GM18520 (cell line): ENCODE results near the gene SMURF2.
"Not testable (repeated sequence)": the region's sequence is repeated elsewhere in the genome, so short reads cannot be mapped to it uniquely, and the experiment has no call there.

Experiments used
- ATAC-seq: cut with Tn5 transposase; IDR thresholded peaks from one replicate; pipeline ENCODE4 v1.9.1; 2021; ENCODE audit not compliant: unreplicated experiment

SMURF2 gene

GRCh38 chr17:64632606-64633005, 29.5 kb downstream of the SMURF2 start:
- no peak for ATAC-seq

- no peak for ATAC-seq
Observed at GRCh38 chr17:64632194-64632593, 29.9 kb downstream of the SMURF2 start.

- no peak for ATAC-seq
Observed at GRCh38 chr17:64630309-64631223, 31.5 kb downstream of the SMURF2 start.

- no peak for ATAC-seq
Observed at GRCh38 chr17:64628641-64629040, 33.5 kb downstream of the SMURF2 start.

- ATAC-seq, result no peak
Observed at GRCh38 chr17:64627797-64628196, 34.3 kb downstream of the SMURF2 start.

DNA sequence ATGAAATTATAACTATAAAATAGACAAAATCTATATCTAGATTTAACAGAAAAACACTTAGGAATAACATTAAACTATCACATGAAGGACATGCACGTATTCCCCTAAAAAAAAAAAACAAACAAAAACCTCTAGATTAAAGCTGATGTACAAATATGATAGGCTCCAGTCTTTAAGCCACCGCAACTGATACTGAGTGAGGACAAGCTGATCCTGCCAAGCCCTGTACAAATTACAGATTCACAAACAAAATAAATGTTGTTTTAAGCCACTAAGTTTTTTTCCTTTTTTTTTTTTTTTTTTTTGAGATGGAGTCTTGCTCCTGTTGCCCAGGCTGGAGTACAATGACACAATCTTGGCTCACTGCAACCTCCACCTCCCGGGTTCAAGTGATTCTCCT, 35.3 kb downstream of the SMURF2 start:
- no peak for ATAC-seq

DNA sequence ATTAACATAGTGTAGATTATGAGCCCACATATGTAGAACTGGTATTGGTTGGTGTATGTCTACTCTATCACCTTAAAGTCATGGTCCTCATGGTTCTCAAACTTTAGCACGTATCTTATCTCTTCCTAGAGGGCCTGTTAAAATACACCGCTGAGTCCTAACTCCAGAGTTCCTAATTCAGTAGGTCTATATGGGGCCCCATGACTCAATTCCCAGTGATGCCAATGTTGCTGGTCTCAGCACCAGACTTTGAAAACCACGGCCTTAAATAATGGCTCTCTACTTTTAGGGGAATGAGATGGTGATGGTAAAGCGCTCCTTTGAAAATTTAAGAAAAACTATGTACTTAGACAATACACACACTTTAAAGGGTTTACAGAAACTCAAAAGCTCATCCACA, 36.6 kb downstream of the SMURF2 start:
- ATAC-seq, result no peak

DNA sequence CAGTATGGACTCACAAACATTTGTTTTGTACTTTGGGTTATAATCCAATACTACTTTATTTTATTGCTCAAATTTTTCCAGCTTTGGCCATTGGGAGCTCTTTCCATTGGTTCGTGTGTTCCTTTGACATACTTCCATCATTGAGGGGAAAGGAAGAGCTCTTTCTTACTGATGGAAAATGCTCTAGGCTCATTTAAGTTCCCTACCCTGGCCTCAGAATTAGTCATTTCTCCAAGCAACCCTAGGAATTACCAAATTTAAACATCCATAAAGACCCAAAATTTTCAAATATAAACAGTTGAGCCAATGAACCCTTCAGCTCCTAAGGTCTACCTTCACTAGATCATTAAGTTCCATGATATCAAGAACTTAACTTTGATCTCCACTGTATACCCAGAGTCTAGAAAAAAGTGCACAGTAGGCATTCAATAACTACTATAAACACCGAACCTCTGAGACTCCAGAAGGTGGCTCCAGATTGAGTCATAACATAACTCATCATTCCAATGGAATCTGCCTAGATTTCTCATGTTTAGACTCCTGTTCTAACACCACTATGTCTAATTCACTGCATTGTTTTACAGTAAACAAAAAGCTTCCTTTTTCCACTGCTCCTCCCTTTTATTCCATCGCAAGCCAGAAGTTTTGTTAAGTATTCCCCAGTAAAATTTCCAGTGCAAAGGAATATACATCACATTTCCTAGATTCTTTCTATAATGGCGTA, 39.0 kb downstream of the SMURF2 start:
- ATAC-seq, result no peak

DNA sequence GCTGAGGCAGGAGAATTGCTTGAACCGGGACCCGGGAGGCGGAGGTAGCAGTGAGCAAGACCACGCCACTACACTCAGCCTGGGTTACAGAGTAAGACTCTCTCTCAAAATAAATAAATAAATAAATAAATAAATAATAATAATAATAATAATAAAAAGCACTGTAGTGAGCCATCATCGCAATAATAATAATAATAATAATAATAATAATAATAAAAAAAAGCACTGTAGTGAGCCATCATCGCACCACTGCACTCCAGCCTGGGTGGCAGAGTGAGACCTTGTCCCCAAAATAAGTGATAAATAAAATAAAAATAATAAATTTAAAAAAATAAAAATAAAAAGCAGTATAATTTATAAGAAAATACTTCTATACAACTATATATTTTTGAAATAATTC, 40.3 kb downstream of the SMURF2 start:
- ATAC-seq, result no peak

- ATAC-seq, result no peak
Observed at GRCh38 chr17:64618848-64619247, 43.3 kb downstream of the SMURF2 start.

GRCh38 chr17:64617125-64617780, 44.9 kb downstream of the SMURF2 start:
- ATAC-seq, result no peak

- no peak for ATAC-seq
Observed at GRCh38 chr17:64615028-64615677, 47.0 kb downstream of the SMURF2 start.

GRCh38 chr17:64614266-64615027, 47.7 kb downstream of the SMURF2 start:
- ATAC-seq, result no peak

DNA sequence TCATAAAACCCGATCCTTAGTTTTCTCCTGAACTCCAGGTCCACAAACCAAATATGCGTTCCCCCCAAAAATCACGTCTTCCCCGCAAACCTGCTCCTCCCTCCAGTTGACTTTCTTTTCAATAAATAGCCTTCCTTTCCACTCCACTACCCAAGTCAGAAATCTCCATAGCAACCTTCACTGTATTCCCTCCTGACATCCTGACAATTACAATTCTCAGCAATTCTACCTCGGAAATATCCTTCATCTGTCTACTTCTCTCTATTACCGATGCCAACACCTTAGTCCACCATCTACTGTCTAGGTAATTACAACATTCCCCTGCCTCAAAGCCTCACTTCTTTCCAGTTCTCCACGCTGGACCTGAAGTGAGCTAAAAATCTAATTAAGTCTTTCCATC, 50.7 kb downstream of the SMURF2 start:
- no peak for ATAC-seq

DNA sequence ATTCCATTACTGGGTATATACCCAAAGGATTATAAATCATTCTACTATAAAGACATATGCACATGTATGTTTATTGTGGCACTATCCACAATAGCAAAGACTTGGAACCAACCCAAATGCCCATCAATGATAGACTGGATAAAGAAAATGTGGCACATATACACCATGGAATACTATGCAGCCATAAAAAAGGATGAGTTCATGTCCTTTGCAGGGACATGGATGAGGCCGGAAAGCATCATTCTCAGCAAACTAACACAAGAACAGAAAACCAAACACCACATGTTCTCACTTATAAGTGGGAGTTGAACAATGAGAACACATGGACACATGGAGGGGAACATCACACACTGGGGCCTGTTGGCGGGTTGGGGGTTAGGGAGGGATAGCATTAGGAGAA, 51.9 kb downstream of the SMURF2 start:
- not testable (repeated sequence) for ATAC-seq

GRCh38 chr17:64608571-64608981, 53.5 kb downstream of the SMURF2 start:
- ATAC-seq, result no peak

DNA sequence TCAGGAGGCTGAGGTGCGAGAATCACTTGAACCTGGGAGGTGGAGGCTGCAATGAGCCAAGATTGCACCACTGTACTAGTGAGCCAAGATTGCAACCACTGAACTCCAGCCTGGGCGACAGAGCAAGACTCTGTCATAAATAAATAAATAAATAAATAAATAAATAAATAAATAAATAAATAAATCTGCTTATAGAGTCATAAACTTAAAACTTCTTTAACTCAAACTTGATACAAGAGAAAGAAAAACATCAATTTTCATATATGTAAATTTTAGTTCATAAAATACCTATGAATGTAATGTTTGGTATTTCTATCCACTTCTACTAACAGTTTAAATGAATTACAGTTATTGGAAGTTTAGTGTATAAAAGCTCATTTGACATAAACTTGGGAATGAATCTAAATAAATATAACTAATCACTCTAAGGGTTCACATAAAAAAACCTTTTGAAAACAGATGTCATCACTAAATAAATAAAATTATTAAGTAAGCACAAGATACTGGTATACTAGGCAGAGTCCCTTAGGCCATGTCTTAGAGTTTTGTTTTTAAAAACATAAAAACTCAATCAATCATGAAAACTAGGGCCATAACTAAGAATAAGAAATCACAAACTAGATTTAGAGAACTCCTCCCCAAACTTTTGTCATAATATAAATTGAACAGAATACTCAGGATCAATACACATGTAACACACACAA, 54.1 kb downstream of the SMURF2 start:
- no peak for ATAC-seq

- ATAC-seq, result not testable (repeated sequence)
Observed at GRCh38 chr17:64604532-64604931, 57.6 kb downstream of the SMURF2 start.

GRCh38 chr17:64603987-64604386, 58.1 kb downstream of the SMURF2 start:
- no peak for ATAC-seq

- ATAC-seq, result no peak
Observed at GRCh38 chr17:64599827-64600226, 62.3 kb downstream of the SMURF2 start.
